DMS79 (cell line): ENCODE results near the gene TMC7.
"Not testable (repeated sequence)": the region's sequence is repeated elsewhere in the genome, so short reads cannot be mapped to it uniquely, and the experiment has no call there.

Experiments
- DNase-seq: peaks from one replicate; lab custom pipeline; 2025; lab: John Stamatoyannopoulos, UW

Gene TMC7

DNA sequence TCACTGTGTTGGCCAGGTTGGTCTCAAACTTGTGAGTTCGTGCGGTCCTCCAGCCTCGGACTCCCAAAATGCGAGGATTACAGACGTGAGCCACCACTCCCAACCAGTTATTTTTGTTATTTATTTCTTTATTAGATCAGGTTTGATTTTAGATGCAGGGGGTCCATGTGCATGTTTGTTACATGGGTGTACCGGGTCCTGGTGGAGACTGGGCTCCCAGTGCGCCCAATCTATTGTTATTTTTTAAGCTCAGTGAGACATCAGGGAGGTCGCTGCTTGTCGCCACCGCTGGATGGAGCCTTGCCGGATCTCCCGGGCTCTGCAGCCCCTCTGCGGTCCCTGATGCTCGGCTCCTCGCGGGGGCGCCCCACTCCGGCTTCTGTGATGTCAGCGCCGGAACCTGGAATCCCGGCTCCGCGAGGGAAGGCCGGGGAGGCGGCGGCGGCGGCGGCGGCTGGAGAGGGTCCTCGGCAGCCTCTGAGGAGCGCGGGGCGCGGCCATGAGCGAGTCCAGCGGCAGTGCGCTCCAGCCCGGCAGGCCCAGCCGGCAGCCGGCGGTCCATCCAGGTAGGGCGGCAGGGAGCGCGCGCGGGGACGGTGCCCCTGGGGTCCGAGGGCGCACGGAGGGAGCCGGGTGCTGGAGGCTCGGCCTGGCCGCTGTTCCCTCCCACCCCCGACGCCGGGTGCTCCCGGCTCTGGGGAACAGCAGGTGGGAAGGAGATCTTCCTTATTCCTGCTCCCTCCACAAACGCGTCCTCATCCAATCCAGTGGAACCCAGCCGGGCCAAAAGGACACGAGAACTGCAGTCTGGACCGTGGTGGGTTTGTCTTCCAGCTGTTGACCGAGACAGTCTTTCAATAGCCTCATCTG, at the start of gene TMC7:
Gene TMC7 (plus strand): TSS at position 370 of the 870 bp plus-strand sequence. CDS start 130 bp downstream, at position 500.
- DNase-seq, result peak; percentile 73

DNA sequence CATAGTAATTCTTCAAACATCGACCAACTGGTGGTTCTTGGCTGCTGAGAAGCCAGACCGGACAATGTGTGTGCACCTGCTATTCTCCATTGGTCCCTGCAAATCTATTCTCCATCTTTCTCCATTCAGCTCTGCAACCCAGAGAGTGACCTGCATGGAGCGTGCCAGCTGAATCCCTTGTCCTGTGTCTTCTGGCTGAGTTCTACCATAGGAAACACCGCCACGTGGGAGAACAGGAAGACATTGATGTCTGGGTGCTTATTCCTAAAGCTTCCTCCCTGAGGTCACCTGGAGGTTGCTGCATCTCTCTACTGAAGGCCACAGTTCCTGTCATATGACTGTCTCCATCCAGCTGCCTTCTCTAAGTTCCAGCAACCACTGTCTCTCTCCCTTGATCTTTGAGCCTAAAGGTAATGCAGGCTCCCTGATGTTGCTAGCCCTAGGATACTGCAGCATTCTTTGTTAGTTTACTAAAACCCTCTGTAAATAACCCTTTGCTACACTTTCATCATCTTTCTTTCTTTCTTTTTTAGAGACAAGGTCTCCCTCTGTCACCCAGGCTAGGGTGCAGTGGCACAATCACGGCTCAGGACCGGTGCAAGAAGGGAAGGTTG, 46.9 kb upstream of the TMC7 start:
- DNase-seq, result no peak

DNA sequence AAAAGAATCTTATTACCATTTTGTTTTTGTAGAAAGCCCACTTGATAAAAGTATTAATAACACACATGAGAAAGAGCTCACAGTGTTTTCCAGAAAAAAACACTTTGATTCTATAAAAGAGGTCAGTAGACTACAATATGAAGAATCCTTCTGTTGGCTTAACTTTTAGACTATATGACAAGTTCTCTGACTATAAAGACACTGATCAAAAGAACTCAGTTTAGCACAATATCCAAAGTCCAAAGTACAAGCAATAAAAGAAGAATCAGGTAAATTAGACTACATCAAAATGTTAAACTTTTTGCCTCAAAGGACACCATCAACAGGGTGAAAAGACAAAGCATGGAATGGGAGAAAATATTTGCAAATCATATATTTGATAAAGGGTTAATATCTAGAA, 46.3 kb upstream of the TMC7 start:
- no peak for DNase-seq

DNA sequence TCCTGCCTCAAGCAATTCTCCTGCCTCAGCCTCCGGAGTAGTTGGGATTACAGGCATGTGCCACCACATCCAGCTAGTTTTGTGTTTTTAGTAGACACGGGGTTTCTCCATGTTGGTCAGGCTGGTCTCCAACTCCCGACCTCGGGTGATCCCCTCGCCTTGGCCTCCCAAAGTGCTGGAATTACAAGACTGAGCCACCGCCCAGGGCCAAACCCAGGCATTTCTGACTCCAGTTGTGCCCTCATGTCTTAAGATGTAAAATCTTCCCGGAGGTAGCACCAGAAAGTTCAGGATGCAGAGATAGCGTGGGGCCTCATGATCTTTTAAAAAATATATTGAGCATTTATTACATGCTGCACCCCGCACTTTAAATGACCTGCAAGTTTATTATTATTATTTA, 44.7 kb upstream of the TMC7 start:
- DNase-seq, result no peak

DNA sequence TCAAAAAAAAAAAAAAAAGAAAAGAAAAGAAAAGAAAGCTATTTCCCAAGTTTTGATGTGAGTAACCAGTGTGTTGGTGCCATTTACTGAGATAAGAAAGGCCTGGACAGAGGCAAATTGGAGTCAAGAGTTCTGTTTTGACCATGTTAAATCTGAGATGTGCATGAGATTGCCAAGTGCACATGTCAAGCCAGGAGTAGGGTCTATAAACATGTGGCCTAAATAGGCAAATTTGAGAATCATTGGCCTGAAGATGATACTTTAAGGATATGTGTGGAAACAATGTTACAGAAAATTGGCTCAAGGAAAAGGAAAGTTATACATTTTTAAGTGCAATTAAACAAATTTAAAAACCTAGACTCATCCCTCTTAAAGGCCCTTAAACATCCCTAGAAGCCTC, 42.3 kb upstream of the TMC7 start:
- no peak for DNase-seq

DNA sequence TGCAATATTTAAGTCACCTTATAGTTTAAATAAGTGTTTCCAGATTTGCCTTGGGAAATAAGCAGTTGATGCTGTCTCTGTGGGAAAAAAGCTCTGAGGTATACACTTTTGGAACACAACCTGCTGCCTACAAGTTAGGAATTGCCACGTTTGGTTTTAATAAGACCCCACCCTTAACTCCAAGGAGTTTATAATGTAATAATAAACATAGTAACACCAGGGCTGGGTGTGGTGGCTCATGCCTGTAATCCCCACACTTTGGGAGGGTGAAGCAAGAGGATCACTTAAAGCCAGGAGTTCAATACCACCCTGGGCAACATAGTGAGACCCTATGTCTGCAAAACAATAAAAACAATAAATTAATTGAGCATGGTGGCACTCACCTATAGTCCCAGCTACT, 41.7 kb upstream of the TMC7 start:
- no peak for DNase-seq

DNA sequence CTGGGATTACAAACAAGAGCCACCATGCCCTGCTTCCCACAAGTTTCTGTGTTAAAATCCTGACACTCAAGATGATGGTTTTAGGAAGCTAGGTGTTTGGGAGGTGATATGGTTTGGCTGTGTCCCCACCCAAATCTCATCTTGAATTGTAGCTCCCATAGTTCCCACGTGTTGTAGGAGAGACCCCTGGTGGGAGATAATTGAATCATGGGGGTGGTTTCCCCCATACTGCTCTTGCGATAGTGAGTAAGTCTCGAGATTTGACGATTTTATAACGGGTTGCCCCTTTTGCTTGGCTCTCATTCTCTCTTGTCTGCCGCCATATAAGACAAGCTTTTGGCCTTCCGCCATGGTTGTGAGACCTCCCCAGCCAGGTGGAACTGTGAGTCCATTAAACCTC, 40.3 kb upstream of the TMC7 start:
- DNase-seq, result no peak

DNA sequence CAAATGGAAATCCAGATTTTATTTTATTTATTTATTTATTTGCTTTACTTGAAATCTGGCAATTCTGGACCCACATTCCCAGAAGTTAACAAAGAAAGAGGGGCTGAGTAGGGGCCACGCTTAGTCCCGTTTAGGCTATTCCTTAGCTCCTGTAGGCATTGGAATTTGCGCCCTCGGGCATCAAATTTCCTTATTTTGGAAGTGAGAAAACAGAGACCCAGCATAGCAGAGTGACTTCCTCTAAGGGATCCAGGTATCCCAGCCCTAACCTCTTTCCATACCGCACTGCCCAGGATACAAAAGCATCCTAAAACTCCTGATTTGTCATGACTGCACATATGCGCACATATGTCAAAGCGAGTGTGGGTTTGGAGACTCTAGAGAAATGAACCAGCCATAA, 38.5 kb upstream of the TMC7 start:
- DNase-seq, result no peak

DNA sequence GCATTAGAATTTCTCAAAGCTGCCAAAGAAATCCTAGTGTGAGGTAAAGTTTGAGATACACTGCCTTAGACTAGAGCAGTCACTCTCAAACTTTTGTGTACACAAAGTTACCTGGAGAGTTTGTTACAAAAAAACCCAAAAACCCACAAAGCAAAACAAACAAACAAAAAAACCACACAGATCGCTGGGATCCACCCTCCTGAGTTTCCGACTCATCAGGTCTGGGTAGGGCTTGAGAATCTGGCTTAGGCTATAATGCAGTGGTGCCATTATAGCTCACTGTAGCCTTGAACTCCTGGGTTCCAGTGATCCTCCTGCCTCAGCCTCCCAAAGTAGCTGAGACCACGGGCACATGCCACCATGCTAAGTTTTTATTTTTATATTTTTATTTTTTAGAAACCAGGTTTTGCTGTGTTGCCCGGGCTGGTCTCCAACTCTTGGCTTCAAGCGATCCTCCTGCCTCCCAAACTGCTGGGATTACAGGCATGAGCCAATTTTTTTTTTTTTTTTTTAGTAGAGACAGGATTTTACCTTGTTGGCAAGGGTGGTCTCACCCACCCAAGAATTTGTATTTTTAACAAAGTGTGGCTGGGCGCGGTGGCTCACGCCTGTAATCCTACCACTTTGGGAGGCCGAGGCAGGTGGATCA, 35.2 kb upstream of the TMC7 start:
- no peak for DNase-seq

DNA sequence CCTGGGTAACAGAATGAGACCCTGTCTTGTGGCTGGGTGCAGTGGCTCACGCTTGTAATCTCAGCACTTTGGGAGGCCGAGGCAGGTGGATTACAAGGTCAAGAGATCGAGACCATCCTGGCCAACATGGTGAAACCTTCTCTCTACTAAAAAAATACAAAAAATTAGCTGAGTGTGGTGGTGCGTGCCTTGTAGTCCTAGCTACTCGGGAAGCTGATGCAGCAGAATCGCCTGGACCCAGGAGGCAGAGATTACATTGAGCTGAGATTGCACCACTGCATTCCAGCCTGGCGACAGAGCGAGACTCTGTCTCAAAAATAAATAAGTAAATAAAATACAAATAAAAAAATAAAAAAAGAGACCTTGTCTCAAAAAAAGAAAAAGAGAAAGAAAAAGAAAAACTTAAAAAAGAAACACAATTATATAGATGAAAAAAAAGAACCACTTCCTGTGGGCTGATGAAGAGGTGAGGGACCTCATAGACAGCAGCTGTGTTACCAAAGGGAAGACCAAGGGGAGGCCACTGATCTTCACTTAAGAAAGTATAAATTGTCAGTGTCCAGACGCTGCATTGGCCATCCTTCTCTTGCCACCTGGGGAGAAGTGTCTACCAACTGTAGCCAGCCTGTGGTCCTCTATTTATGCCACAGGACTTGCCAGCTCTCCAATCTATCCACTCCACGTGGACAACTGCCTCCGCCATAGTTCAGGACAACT, 33.1 kb upstream of the TMC7 start:
- DNase-seq, result no peak

DNA sequence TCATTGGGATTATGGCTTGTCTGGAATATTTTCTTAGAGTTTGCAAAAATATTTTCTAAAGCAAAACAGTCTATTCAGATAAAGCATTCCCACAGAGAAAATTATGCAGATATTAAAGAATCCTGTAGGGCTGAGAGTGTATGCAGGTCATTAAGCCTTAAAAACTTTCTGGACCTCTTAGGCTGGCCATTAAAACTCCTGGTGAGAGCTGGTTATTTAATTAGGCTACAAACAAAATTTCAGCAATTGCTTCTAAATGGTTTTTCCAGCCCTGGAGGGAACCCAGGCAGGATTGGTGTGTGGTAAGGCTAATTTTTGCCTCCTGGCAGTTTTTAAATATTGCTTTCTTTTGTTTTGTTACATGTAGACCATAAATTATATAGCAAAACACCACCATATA, 30.2 kb upstream of the TMC7 start:
- no peak for DNase-seq

DNA sequence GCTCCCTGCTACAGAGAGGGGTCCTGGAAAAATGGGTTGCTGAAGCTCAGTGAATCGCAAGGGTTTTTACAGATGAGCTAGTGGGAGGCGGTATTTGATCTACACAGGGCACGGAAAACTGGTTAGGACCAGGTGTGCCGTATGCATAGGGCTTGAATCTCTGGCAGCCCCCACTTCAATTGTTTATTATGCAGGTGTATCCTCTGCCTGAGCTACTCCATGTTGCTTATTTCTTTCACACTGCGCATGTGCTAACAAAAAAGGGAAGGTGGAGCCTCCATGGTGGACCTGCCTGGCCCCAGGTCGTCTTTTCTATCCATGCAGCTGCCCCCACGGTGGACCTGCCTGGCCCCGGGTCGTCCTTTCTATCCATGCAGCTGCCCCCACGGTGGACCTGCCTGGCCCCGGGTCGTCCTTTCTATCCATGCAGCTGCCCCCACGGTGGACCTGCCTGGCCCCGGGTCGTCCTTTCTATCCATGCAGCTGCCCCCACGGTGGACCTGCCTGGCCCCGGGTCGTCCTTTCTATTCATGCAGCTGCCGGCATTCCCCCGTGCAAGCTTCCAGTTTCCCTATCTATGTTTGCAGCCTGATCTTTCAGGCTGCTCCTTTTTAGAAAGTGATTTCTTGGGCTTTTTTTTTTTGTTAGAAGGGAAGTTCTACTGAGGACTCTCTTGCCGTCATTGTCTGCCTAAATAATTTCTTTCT, 27.7 kb upstream of the TMC7 start:
- peak; percentile 11 for DNase-seq

DNA sequence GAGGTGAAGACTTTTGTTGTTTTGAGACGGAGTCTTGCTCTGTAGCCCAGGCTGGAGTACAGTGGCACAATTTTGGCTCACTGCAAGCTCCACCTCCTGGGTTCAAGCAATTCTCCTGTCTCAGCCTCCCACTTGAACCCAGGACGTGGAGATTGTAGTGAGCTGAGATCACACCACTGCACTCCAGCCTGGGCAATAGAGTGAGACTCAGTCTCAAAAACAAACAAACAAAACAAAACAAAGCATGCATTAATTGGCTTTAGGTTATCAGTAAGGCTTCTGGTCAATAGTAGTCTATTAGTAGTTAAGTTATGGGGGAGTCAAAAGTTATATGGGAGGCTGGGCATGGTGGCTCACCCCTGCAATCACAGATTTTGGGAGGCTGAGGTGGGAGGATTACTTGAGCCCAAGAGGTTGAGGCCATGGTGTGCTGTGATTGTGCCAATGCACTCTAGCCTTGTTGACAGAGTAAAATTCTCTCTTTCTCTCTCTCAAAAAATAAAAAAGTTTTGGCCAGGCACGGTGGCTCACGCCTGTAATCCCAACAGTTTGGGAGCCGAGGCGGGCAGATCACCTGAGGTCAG, 27.0 kb upstream of the TMC7 start:
- not testable (repeated sequence) for DNase-seq

DNA sequence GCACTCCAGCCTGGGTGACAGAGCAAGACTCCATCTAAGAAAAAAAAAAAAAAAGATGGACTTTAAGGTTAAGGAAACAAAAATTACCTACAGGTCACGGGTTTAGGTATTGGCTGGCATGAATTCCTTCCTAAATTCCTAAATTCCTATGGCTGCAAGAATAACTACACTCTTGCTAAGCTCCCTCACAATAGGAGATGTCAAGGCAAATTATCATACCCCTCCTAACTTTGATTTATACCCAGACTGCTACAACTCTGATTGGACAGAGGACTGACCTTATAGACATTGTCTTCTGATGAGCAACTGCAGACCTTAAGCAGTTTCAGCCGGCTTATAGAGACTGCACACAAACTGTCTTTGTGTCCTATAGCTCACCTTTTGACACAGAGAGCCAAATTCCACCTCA, 25.1 kb upstream of the TMC7 start:
- DNase-seq, result no peak

DNA sequence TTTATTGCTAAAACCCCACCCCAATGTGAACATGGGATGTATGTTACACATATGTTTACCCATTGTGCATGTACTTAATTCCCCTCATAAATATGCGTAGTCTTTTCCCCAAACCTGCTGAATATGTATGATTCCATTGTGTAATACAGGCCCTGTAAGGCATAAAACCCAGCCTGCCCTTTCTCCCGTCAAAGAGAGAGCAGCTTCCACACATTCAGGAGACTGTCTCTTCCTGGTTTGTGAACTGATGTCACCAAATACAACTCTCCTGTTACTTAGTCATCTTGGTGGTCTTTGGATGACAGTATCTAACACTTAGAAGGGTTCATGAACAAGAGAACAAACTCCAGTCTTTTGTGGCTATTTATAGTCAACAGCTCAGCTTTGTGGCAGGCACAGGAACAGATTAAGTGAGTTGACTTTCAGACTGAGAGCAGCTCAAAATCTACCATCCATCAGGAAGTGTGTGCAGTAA, 24.7 kb upstream of the TMC7 start:
- DNase-seq, result no peak

DNA sequence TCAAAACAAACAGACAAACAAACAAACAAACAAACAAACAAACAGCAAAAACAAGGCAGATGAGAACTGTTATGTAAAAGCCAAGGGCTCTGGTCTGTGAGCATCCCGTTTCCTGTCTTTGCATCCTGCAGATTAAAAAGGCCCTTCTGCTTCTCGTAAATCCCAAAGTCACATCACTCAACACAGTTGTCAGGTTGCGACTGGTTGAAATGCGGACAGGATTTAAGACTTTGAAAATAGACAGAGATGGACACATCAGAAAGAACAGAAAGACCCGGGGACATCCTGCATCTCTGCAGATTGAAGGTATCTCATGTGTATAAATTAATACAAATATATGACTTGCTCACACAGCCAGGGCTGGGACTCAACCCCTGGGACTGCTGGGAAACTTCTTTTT, 18.2 kb upstream of the TMC7 start:
- DNase-seq, result no peak

DNA sequence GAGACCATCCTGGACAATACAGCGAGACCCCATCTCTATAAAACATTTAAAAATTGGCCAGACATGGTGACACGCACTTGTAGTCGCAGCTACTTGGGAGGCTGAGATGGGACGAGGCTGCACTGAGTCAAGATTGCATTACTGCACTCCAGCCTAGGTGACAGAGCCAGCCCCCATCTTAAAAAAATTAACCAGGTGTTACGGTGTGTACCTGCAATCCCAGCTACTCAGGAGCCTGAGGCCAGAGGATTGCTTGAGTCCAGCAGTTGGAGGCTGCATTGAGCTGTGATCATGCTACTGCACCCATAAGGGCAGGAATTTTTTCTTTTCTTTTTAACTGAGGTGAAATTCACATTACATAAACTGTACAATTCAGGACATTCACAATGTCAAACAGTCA, 16.9 kb upstream of the TMC7 start:
- no peak for DNase-seq

DNA sequence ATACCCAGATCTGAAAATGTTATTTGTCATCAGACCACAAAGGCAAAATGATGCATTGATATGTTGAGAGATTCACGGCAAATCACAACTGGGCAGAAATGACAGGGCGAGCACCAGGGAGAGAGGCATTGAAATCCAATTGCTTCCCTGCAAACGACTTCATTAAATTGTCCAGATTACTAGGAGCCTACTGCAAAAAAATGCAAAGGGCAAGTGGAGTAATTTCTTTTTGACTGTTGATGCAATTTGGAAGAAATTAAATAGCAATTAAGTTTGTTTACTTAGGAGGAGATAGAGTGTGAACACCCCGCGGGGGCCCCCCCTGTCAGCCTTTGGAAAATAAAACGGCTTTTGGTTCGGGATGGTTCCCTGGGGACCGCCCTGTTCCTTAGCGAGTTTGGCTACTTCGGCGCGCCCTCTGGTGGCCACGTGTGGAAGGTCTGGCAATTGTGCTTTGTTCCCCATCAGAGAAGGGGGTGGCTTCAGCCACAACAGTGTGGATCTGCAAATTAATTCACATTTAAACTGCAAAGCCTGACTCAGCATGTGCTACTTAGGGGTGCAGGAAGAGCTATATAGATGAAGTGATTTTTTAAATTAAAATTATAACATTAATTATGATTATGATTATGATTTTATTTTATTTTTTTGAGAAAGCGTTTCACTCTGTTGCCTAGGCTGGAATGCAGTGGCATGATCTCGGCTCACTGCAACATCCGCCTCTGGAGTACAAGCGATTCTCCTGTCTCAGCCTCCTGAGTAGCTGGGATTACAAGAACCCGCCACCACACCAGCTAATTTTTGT, 14.5 kb upstream of the TMC7 start:
- DNase-seq, result peak; percentile 32

DNA sequence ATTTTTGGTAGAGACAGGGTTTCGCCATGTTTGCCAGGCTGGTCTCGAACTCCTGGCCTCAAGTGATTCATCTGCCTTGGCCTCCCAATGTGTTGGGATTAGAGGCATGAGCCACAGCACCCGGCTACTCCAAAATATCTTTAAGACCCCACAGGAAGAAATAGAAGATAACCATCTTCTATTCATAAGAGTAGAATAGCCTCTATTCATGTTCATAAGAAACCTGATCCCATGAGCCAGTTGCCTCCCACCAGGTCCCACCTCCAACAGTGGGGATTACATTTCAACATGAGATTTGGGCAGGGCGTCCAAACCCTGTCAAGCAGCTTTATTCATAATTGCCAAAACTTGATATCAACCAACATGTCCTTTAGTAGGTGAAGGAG, 13.9 kb upstream of the TMC7 start:
- DNase-seq, result no peak

DNA sequence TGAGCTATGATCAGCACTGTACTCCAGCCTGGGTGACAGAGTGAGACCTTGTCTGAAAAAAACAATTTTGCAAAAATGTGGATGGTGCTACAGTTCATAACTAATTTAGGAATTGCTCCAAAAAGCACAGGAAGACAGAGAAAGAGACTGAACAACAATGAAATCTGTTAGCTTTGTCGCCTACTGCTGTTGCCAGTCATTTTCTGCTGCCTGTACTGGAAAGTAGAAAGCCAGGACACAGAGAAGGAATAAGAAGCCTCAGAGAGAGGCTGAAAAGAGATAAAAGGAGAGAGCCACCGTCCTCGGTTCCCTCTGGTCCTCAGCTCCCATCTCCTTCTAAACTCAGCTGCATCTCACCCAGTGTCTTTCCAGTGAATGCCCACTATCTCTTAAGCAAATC, 8.6 kb upstream of the TMC7 start:
- DNase-seq, result no peak

DNA sequence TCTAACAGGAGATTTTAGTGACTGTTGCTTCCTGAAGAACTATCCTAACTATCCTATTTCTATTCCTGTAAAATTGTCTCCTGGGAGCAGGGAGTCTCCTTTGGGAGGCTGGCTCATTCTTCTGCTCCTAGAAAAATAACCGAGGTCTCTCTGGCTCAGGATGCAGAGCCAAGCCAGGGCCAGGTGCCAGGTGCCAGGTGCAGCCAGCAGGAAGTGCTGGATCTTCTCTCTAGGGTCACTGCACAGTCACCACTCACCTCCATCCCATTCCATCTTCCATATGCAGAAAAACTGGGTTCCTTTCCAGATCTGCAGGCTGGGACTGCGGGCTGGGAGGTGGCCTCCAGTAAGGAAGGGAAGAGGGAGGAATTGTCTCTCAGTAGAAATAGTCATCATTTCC, 3.8 kb upstream of the TMC7 start:
- DNase-seq, result no peak
